ENCODE data around the gene SF3B6.

- TF ChIP-seq CTCF (IDR thresholded peaks at IDR 0.05), result no peak
- TF ChIP-seq POLR2A (IDR thresholded peaks at IDR 0.05), result no peak
- TF ChIP-seq POLR2AphosphoS5 (IDR thresholded peaks at IDR 0.05), result no peak
These were observed 10.8 kb downstream of the SF3B6 start for GRCh38 chr2:24065341-24065740.

All from breast epithelium (tissue), 3 donors.